Measurements from ENCODE around the gene SETD7. TPM values are rescaled to one million over a fixed set of nuclear protein-coding genes. Genes with fewer than 3 reads are reported as not detected.

The SETD7 gene
- polyA plus RNA-seq, 4 donors: 2.7 to 17.1 (median 3.4) TPM

DNA sequence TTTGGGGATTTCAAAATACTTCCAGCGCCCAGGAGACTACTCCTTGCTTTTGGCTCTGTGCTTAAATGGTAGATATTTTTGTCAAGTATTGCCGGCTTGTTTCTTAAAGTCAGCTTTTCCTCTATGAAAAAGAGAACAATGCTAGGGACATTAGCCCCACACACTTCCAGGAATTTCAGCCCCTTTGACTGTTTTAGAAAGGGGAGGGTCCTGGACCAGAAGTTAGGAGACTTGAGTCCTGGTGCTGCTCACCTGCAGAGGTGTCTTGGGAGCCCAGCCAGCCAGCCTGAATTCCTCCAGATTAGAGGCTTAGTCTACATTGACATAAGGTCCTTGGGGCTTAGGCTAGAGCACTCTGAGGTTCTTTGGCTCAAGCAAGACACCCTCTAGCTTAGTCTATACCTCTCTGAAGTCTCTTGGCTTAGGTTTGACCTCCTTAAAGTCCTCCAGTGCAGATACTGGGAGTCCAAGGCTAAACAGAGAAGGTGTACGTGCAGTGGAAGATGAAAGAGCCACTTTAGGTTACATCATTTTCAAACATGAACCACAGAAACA, 1.6 kb upstream of the SETD7 start:
- FAIRE-seq (no peak), DNase-seq (peak in 1 of 2 donors; percentile 14)
- H3K36me3 ChIP-seq (ENCODE audit: control insufficient read depth in 3 of 3, insufficient read depth in 2 of 3, low read depth in 1 of 3, low read length in 3 of 3): no peaks in the 10 kb centered on the region
- peak overlapping the region in 1 of 3 donors; percentile 93 for H3K27ac ChIP-seq (ENCODE audit: low read depth in 1 of 3, low read length in 2 of 3)
- peaks cover 0 to 9% (median 0%) of the 10 kb centered on the region in 3 donors for H3K4me1 ChIP-seq (ENCODE audit: control insufficient read depth in 3 of 3, insufficient read depth in 2 of 3, low read depth in 1 of 3, low read length in 2 of 3)
- peaks cover 0 to 48% (median 2%) of the 10 kb centered on the region in 3 donors for H3K27me3 ChIP-seq (ENCODE audit: control insufficient read depth in 3 of 3, insufficient read depth in 3 of 3, low read length in 3 of 3)
- no peaks in the 10 kb centered on the region for H3K9me3 ChIP-seq (ENCODE audit: control insufficient read depth in 2 of 2, insufficient read depth in 1 of 2, low read depth in 1 of 2, low read length in 1 of 2)
- peak overlapping the region in 2 of 3 donors; percentile 77 to 89 for H3K4me3 ChIP-seq (ENCODE audit: low read depth in 1 of 3, low read length in 3 of 3)
- WGBS, 3 donors: 8 to 33% (median 23%) methylated on average over 3 of the region's 3 CpGs

- Histone ChIP-seq H3K36me3 (ENCODE audit: control insufficient read depth in 3 of 3, insufficient read depth in 2 of 3, low read depth in 1 of 3, low read length in 3 of 3) (no peaks in the 10 kb centered on the region), H3K27ac (ENCODE audit: low read depth in 1 of 3, low read length in 2 of 3) (peak overlapping the region; percentile 59 to 93 (median 87)), H3K4me3 (ENCODE audit: low read depth in 1 of 3, low read length in 3 of 3) (peak overlapping the region; percentile 77 to 89 (median 82)), H3K9me3 (ENCODE audit: control insufficient read depth in 2 of 2, insufficient read depth in 1 of 2, low read depth in 1 of 2, low read length in 1 of 2) (no peaks in the 10 kb centered on the region), H3K27me3 (ENCODE audit: control insufficient read depth in 3 of 3, insufficient read depth in 3 of 3, low read length in 3 of 3) (peaks cover 0 to 45% (median 2%) of the 10 kb centered on the region in 3 donors), H3K4me1 (ENCODE audit: control insufficient read depth in 3 of 3, insufficient read depth in 2 of 3, low read depth in 1 of 3, low read length in 2 of 3) (peaks cover 0 to 9% (median 0%) of the 10 kb centered on the region in 3 donors)
- no peak for FAIRE-seq
- 1% methylated on average over 56 to 58 of the region's 58 CpGs for WGBS, 3 donors
- peak; percentile 69 to 79 for DNase-seq
Observed at GRCh38 chr4:139556724-139557555, 921 bp upstream of the SETD7 start.

DNA sequence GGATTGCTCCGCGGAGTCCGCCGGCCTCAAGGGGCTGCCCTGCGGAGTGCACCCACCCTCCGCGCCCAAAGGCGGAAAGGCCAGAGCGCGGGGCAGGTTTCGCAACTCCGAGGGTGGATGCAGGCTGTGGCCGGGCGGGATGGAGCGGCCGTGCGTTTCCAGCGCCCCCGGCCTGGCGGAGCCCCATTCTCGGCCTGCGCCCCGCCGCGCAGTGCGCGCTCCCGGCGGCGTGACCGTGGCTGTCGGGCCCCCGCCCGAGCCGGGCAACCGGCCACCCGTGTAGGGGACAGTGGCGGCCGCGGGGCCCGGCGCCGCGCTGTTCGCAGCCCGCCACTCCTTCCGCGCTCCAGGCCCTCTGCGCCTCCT, 331 bp downstream of the SETD7 start:
- WGBS, 3 donors: 0% methylated on average over 28 to 49 of the region's 49 CpGs
- peak overlapping the region; percentile 59 to 93 (median 87) for H3K27ac ChIP-seq (ENCODE audit: low read depth in 1 of 3, low read length in 2 of 3)
- H3K9me3 ChIP-seq (ENCODE audit: control insufficient read depth in 2 of 2, insufficient read depth in 1 of 2, low read depth in 1 of 2, low read length in 1 of 2): no peaks in the 10 kb centered on the region
- FAIRE-seq: no peak
- H3K36me3 ChIP-seq (ENCODE audit: control insufficient read depth in 3 of 3, insufficient read depth in 2 of 3, low read depth in 1 of 3, low read length in 3 of 3): no peaks in the 10 kb centered on the region
- H3K4me3 ChIP-seq (ENCODE audit: low read depth in 1 of 3, low read length in 3 of 3): peak overlapping the region; percentile 77 to 89 (median 82)
- peaks cover 0 to 9% (median 0%) of the 10 kb centered on the region in 3 donors for H3K4me1 ChIP-seq (ENCODE audit: control insufficient read depth in 3 of 3, insufficient read depth in 2 of 3, low read depth in 1 of 3, low read length in 2 of 3)
- peaks cover 0 to 45% (median 2%) of the 10 kb centered on the region in 3 donors for H3K27me3 ChIP-seq (ENCODE audit: control insufficient read depth in 3 of 3, insufficient read depth in 3 of 3, low read length in 3 of 3)
- DNase-seq: peak; percentile 43 to 68

GRCh38 chr4:139554893-139555704, 920 bp downstream of the SETD7 start:
- peak; percentile 26 for FAIRE-seq
- WGBS, 3 donors: 3 to 4% (median 3%) methylated on average over 38 to 57 of the region's 57 CpGs
- Histone ChIP-seq H3K27ac (ENCODE audit: low read depth in 1 of 3, low read length in 2 of 3) (peak overlapping the region; percentile 54 to 93 (median 87)), H3K4me1 (ENCODE audit: control insufficient read depth in 3 of 3, insufficient read depth in 2 of 3, low read depth in 1 of 3, low read length in 2 of 3) (peaks cover 0 to 9% (median 0%) of the 10 kb centered on the region in 3 donors), H3K9me3 (ENCODE audit: control insufficient read depth in 2 of 2, insufficient read depth in 1 of 2, low read depth in 1 of 2, low read length in 1 of 2) (no peaks in the 10 kb centered on the region), H3K4me3 (ENCODE audit: low read depth in 1 of 3, low read length in 3 of 3) (peak overlapping the region; percentile 77 to 89 (median 82)), H3K27me3 (ENCODE audit: control insufficient read depth in 3 of 3, insufficient read depth in 3 of 3, low read length in 3 of 3) (peaks cover 0 to 41% (median 2%) of the 10 kb centered on the region in 3 donors), H3K36me3 (ENCODE audit: control insufficient read depth in 3 of 3, insufficient read depth in 2 of 3, low read depth in 1 of 3, low read length in 3 of 3) (no peaks in the 10 kb centered on the region)
- DNase-seq: peak; percentile 75 to 83

- peak overlapping the region in 1 of 3 donors; percentile 77 for H3K4me3 ChIP-seq (ENCODE audit: low read depth in 1 of 3, low read length in 3 of 3)
- H3K27me3 ChIP-seq (ENCODE audit: control insufficient read depth in 3 of 3, insufficient read depth in 3 of 3, low read length in 3 of 3): peaks cover 0 to 36% (median 2%) of the 10 kb centered on the region in 3 donors
- H3K4me1 ChIP-seq (ENCODE audit: control insufficient read depth in 3 of 3, insufficient read depth in 2 of 3, low read depth in 1 of 3, low read length in 2 of 3): peaks cover 0 to 9% (median 0%) of the 10 kb centered on the region in 3 donors
- H3K9me3 ChIP-seq (ENCODE audit: control insufficient read depth in 2 of 2, insufficient read depth in 1 of 2, low read depth in 1 of 2, low read length in 1 of 2): no peaks in the 10 kb centered on the region
- no peak for FAIRE-seq
- WGBS, 3 donors: 58 to 84% (median 71%) methylated on average over 1 of the region's 1 CpG
- peak overlapping the region in 1 of 3 donors; percentile 54 for H3K27ac ChIP-seq (ENCODE audit: low read depth in 1 of 3, low read length in 2 of 3)
- no peak for DNase-seq
- H3K36me3 ChIP-seq (ENCODE audit: control insufficient read depth in 3 of 3, insufficient read depth in 2 of 3, low read depth in 1 of 3, low read length in 3 of 3): no peaks in the 10 kb centered on the region
Observed at GRCh38 chr4:139554642-139554892, 1.5 kb downstream of the SETD7 start.

DNA sequence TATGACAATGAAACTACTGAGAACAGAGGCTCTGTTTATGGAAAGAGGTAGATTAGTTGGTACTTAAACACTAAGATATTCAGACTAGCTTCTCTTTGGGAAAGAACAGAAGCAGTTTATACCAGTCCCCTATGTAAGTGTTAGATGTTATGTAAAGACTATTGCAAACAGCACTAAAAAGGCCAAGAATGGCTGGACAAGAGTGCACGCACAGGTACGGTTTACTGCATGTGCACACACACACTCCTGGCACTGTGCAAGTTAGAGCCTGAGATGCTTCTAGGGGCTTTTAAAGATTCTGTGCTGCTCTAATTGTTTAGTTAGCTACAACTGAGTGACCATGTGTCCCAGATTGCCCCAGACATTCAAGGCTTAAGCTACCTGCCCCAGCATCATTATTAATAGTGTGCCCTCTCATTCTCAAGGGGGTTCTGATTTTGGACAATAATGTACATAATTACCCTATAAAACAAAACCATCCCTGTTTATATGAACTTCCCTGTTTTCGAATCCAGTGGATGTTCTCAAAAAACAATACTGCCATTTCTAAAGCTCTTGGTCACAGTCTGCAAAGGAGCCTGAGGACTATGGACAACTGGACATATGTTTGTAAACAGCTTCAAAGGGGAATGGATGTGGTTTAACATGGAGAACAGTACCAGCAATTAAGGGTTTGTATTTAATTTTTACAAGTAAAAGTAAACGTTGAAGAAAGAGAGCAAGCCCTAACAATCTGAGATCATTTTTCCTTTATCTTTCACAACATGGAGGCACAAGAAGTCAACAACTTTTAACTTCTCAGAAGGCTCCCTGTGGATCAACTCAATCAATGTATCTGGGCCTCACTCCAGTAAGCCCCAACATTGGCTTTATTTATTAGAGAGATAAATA, 2.0 kb downstream of the SETD7 start:
- H3K4me1 ChIP-seq (ENCODE audit: control insufficient read depth in 3 of 3, insufficient read depth in 2 of 3, low read depth in 1 of 3, low read length in 2 of 3): peaks cover 0 to 9% (median 0%) of the 10 kb centered on the region in 3 donors
- peak overlapping the region in 2 of 3 donors; percentile 8 to 54 for H3K27ac ChIP-seq (ENCODE audit: low read depth in 1 of 3, low read length in 2 of 3)
- no peak for FAIRE-seq
- DNase-seq: no peak
- H3K9me3 ChIP-seq (ENCODE audit: control insufficient read depth in 2 of 2, insufficient read depth in 1 of 2, low read depth in 1 of 2, low read length in 1 of 2): no peaks in the 10 kb centered on the region
- no peaks in the 10 kb centered on the region for H3K36me3 ChIP-seq (ENCODE audit: control insufficient read depth in 3 of 3, insufficient read depth in 2 of 3, low read depth in 1 of 3, low read length in 3 of 3)
- 57 to 72% (median 67%) methylated on average over 4 of the region's 4 CpGs for WGBS, 3 donors
- H3K27me3 ChIP-seq (ENCODE audit: control insufficient read depth in 3 of 3, insufficient read depth in 3 of 3, low read length in 3 of 3): peaks cover 0 to 32% (median 2%) of the 10 kb centered on the region in 3 donors
- no peak overlapping the region for H3K4me3 ChIP-seq (ENCODE audit: low read depth in 1 of 3, low read length in 3 of 3)

GRCh38 chr4:139552517-139553307, 3.3 kb downstream of the SETD7 start:
- Histone ChIP-seq H3K9me3 (ENCODE audit: control insufficient read depth in 2 of 2, insufficient read depth in 1 of 2, low read depth in 1 of 2, low read length in 1 of 2) (no peaks in the 10 kb centered on the region), H3K27me3 (ENCODE audit: control insufficient read depth in 3 of 3, insufficient read depth in 3 of 3, low read length in 3 of 3) (peaks cover 0 to 19% (median 0%) of the 10 kb centered on the region in 3 donors), H3K27ac (ENCODE audit: low read depth in 1 of 3, low read length in 2 of 3) (peak overlapping the region in 1 of 3 donors; percentile 23), H3K4me3 (ENCODE audit: low read depth in 1 of 3, low read length in 3 of 3) (no peak overlapping the region), H3K36me3 (ENCODE audit: control insufficient read depth in 3 of 3, insufficient read depth in 2 of 3, low read depth in 1 of 3, low read length in 3 of 3) (no peaks in the 10 kb centered on the region), H3K4me1 (ENCODE audit: control insufficient read depth in 3 of 3, insufficient read depth in 2 of 3, low read depth in 1 of 3, low read length in 2 of 3) (peaks cover 0 to 9% (median 0%) of the 10 kb centered on the region in 3 donors)
- FAIRE-seq: no peak
- whole genome bisulfite sequencing, 3 donors: 69 to 90% (median 87%) methylated on average over 5 of the region's 5 CpGs
- DNase-seq: no peak
